ENCODE data around the gene TRABD2B.

DNA sequence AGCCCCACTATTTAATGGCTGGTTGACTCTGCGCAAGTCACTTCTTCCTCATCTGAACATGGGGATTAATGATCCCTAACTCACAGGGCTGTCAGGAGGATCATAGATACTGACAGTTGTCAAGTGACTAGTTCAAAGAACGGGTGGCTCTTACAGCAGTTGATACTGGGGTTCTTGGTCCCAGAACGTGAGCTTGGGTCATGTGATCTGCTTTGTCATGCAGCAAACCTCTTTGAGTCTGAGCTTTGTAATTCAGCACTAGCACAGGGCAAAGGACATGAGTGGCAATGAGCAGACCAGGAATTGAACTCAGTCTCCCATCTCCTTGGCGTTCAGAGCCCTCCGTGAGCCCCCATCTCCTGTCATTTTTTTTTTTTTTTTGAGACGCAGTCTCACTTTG is 64.4 kb downstream of the TRABD2B start:
- TF ChIP-seq CTCF (IDR thresholded peaks at IDR 0.05) (no peak), POLR2A (IDR thresholded peaks at IDR 0.05) (no peak)

All from lower leg skin (tissue), 3 donors.